IPS-20b (cell line): ENCODE measurements around the gene RGS12.

Experiments used
- H3K27ac ChIP-seq: one replicate; pipeline ENCODE4 v1.5.1; 2013; ENCODE audit warnings: low read length
- H3K27me3 ChIP-seq: 2 replicates; pipeline ENCODE4 v1.6.1; 2013; ENCODE audit warnings: mild to moderate bottlenecking, low read length, inconsistent platforms; ENCODE audit not compliant: insufficient read depth
- H3K36me3 ChIP-seq: 2 replicates; pipeline ENCODE4 v1.6.1; 2013; ENCODE audit warnings: low read depth, mild to moderate bottlenecking, inconsistent platforms, low read length, moderate library complexity; ENCODE audit not compliant: insufficient read depth
- H3K4me1 ChIP-seq: 2 replicates; pipeline ENCODE4 v1.6.1; 2013; ENCODE audit warnings: mild to moderate bottlenecking, control low read depth, inconsistent platforms, low read length, moderate library complexity; ENCODE audit not compliant: insufficient read depth
- H3K4me3 ChIP-seq: 2 replicates; pipeline ENCODE4 v1.5.1; 2013; ENCODE audit warnings: mild to moderate bottlenecking, low read length, inconsistent platforms
- H3K9ac ChIP-seq: 2 replicates; pipeline ENCODE4 v1.6.1; 2013; ENCODE audit warnings: low read depth, mild to moderate bottlenecking, inconsistent platforms, low read length, moderate library complexity
- H3K9me3 ChIP-seq: 2 replicates; pipeline ENCODE4 v1.6.1; 2013; ENCODE audit warnings: mild to moderate bottlenecking, low read depth, low read length, inconsistent platforms; ENCODE audit not compliant: insufficient read depth

The RGS12 gene

DNA sequence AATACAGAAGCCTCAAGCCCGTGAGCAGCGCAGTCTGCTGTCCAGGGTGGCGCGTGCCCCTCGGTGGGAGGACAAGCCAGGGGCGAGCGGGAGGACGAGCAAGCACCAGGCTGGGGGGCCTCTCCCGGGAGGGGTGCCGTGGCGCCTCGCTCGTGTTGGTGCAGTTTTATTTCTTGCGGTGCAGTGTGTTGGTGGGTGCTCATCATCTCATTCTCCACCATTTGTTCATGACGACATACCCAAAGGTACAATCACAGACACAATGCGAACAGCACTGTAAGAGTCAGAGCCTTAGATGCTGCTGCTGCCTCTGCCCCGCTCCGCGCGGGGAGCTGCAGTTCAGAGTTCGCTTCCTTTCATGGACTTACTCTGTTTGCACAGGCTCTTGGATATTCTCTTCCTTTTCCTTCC lies 30.3 kb downstream of the RGS12 start:
- H3K9ac ChIP-seq = no peak overlapping the region
- H3K4me1 ChIP-seq = no peaks in the 10 kb centered on the region; the same call in 1 of the 2 replicates
- no peaks in the 10 kb centered on the region for H3K27me3 ChIP-seq
- no peaks in the 10 kb centered on the region for H3K9me3 ChIP-seq
- no peaks in the 10 kb centered on the region for H3K36me3 ChIP-seq
- H3K4me3 ChIP-seq = no peak overlapping the region
- no peak overlapping the region for H3K27ac ChIP-seq

DNA sequence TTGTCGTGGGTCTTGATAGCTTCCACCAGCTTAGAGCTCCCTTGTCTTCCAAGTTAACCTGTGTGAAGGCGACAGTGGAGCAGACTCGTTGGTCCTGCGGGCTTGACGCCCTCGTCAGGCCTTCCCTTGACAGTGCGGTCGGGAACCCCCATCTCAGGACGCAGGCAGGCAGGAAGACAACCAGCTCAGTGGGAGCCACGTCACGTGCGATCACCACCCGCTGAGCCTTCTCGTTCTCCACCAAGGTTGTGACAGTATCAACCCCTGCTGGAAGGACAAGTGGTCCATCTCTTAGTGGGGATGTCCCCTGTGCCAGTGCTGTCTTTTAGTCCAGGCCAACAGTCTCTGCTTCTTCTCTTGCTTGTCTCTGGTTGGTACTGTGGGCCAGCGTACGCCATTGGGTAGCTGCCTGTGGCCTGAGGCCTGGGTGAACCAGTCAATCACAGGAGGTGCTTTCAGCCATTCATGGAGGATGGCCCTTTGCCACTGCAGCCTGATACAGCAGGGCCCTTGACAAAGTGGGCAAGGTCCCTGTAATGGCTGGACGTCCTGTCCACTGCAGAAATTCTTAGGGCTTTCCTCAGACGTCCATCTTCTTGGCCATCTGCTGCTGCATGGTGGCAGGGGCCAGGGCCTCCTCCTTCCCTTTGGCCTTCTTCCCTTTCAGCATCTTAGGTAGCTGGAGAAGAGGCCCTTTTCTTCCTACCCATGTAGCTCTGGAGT lies 31.4 kb downstream of the RGS12 start:
- Histone ChIP-seq H3K27ac (no peak overlapping the region), H3K9me3 (no peaks in the 10 kb centered on the region), H3K4me3 (no peak overlapping the region), H3K27me3 (no peaks in the 10 kb centered on the region), H3K36me3 (no peaks in the 10 kb centered on the region), H3K9ac (no peak overlapping the region), H3K4me1 (no peaks in the 10 kb centered on the region; the same call in 1 of the 2 replicates)

DNA sequence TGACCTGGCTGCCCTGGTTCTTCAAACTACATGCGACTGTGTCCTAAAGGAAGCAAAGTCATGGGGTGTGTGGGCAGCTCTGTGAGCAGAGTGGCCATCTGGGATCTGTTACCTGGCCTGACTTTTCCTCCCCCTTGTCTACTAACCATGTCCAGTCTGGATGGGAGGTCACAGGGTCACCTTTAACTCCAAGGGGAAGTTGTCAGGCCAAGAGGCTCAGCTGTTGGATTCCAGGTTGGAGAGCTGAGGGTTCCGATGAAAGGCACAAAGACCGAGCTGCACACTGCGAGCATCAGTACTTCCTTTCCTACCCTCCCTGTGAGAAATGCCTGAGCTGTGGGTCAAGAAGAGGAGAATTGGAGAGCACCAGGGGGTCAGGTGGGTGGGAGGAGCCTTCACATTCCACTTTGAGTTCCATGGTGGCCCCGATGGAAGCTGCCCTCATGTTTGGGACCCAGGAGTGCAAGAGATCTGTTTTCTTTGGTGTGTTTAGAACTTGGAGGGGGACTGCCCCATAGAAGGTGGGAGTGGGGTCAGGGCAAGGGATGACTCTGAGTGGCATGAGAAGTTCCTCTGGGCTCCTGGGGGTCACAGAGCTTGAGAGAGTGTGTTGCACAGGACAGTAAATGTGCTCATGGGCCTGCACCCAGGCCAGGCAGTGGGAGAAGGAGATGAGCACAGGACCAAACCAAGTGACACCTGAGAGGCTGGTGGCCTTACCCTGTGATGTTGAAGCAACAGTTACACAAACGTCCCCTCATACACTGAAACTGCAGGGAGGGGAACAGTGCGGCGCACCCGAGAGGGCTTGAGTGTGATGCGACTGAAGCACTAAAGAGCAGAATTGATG lies 36.2 kb downstream of the RGS12 start:
- no peaks in the 10 kb centered on the region for H3K9me3 ChIP-seq
- no peak overlapping the region for H3K4me3 ChIP-seq
- H3K27ac ChIP-seq = no peak overlapping the region
- no peaks in the 10 kb centered on the region for H3K36me3 ChIP-seq
- H3K4me1 ChIP-seq = no peaks in the 10 kb centered on the region; the same call in 1 of the 2 replicates
- no peaks in the 10 kb centered on the region for H3K27me3 ChIP-seq
- H3K9ac ChIP-seq = no peak overlapping the region

DNA sequence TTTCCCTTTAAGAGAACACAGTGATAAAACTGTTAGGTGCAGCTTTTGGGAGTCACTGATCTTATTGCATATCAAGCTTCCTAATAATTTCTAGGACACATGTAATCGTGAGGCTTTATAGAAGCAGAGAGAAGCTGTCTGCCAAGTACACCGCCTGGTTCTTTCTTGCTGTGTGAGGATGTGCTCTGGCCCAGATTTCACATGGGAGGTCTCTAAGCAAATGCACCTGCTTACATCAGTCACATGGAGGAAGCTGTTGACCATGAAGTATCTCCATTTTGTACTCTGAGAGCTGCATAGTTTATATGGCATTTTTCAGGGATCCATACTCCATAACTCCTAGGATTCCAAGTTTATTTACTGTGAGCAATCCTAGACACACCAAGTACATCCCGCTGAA lies 37.1 kb downstream of the RGS12 start:
- no peaks in the 10 kb centered on the region for H3K9me3 ChIP-seq
- no peak overlapping the region for H3K4me3 ChIP-seq
- no peaks in the 10 kb centered on the region for H3K4me1 ChIP-seq
- H3K27ac ChIP-seq = no peak overlapping the region
- no peaks in the 10 kb centered on the region for H3K36me3 ChIP-seq
- H3K27me3 ChIP-seq = no peaks in the 10 kb centered on the region
- H3K9ac ChIP-seq = no peak overlapping the region

DNA sequence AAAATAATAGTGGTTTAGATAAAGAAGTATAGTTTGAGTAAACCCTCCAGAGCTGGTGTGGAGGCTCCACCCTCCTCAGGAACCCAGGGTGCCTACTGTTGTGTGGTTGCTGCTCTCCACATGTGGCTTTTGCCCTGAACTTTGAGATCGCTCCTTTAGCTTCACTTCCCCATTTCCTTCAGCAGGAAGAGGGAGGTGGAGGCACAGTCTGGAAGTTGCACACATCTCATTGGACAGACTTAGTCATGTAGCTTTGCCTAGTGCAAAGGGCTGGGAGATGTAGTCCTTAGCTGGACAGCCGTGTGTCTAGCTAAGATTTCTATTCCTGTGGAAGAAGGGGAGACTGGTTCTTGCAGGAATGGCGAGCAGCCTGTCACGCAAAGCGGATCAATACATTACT lies 37.9 kb downstream of the RGS12 start:
- Histone ChIP-seq H3K9me3 (no peaks in the 10 kb centered on the region), H3K4me3 (no peak overlapping the region), H3K4me1 (no peaks in the 10 kb centered on the region)

DNA sequence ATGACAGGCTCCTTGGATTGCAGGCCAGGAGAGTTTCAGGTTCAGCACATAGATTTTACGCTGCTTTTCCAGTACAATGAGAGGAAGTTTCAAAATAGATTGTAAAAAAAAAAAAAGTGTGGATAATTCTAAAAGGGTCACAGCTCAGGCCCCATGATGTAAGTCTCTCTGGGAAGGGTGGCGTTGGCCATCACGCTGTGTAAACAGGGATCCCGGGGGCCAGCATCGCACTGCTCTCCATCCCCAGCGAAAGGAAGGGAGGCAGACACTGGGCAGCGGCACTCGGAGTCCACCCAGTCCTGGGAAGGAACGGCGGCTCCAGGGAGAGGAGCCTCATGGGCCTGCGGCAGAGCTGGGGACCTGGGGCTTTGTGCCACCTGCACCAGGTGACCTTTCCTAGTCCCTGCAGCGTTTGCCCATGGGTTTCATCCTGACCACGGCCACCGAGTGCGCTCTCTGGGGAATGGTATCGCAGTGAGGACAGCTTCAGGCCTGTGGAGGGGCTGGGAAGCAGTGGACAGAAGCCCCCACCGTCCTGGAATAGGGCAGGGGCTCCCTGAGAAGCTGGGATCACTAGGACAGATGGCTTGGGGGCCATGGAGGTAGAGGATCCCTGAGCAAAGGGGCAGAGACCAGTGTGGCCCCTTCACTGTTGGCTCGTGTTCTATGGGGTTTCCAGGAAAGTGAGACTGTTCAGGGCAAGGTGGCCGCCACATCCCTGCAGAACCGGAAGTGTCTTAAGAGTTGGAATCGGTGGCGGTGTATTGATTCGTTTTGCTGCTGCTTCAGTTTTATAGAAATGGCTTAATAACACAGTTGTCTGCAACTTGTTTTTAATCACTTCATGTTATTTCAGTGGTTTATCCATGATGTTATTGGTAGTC lies 38.9 kb downstream of the RGS12 start:
- Histone ChIP-seq H3K9me3 (no peaks in the 10 kb centered on the region), H3K27me3 (no peaks in the 10 kb centered on the region), H3K4me1 (no peaks in the 10 kb centered on the region)

More for the DNA sequence above, 37.9 kb downstream of the RGS12 start:
- Histone ChIP-seq H3K27me3 (no peaks in the 10 kb centered on the region), H3K36me3 (no peaks in the 10 kb centered on the region), H3K27ac (no peak overlapping the region), H3K9ac (no peak overlapping the region)

DNA sequence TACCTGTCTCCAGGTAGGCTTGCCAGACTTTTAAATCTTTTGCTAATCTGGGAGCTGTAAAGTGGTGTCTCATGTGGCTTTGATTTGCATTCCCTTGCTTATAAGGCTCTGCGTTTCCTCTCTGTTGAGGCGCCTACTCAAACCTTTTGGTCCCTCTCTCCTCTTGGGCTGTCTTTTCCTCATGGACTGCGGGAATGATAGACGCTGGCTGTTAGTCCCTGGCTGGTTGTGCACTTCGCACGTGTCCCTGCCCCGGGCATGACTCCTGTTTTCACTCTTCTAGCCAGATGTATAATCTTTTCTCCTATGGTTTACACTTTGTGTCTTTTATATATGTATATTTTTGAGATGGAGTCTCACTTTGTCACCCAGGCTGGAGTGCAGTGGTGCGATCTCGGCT lies 39.7 kb downstream of the RGS12 start:
- H3K27me3 ChIP-seq = no peaks in the 10 kb centered on the region
- no peaks in the 10 kb centered on the region for H3K36me3 ChIP-seq
- H3K27ac ChIP-seq = no peak overlapping the region
- no peak overlapping the region for H3K9ac ChIP-seq
- no peaks in the 10 kb centered on the region for H3K4me1 ChIP-seq
- H3K4me3 ChIP-seq = no peak overlapping the region
- H3K9me3 ChIP-seq = no peaks in the 10 kb centered on the region

More for the DNA sequence above, 38.9 kb downstream of the RGS12 start:
- Histone ChIP-seq H3K4me3 (no peak overlapping the region), H3K9ac (no peak overlapping the region), H3K36me3 (no peaks in the 10 kb centered on the region), H3K27ac (no peak overlapping the region)

DNA sequence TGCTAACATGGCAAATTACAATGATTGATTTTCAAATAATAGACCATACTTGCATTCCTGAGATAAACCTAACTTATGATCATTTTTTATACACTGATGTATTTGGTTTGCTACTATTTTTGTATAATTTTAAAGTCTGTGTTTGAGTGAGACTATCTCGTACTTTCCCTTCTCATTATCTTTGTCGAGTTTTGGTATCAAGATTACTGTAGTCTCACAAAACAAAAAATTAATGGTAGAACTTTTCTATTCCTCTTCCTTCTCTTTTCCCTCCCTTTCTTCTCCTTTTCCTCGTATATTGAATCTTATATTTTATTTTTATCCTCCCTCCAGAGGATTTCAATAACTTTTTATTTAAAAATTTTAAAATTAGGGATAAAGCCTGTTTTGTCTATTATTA lies 41.5 kb downstream of the RGS12 start:
- H3K27me3 ChIP-seq = no peaks in the 10 kb centered on the region
- H3K27ac ChIP-seq = no peak overlapping the region
- no peak overlapping the region for H3K4me3 ChIP-seq
- no peaks in the 10 kb centered on the region for H3K36me3 ChIP-seq
- no peaks in the 10 kb centered on the region for H3K9me3 ChIP-seq
- H3K9ac ChIP-seq = no peak overlapping the region
- no peaks in the 10 kb centered on the region for H3K4me1 ChIP-seq

DNA sequence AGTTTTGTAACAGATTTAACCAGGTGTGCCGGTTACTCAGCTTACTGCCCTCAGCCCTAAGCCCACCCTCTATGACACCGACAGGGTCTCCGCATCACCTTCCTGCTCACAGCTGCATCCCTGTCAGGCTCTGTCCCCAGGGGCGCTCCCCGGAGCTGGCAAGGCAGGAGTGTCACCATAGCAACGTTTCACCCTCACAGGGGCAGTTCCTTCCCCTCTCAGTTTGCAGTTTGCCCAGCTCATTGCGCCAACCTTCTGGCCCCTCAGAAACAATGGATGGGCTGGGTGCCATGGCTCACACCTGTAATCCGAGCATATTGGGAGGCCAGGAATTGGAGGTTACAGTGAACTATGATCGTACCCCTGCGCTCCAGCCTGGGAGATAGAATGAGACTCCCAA lies 42.6 kb downstream of the RGS12 start:
- no peaks in the 10 kb centered on the region for H3K36me3 ChIP-seq
- no peaks in the 10 kb centered on the region for H3K27me3 ChIP-seq
- H3K9me3 ChIP-seq = no peaks in the 10 kb centered on the region
- no peak overlapping the region for H3K27ac ChIP-seq
- no peaks in the 10 kb centered on the region for H3K4me1 ChIP-seq
- no peak overlapping the region for H3K4me3 ChIP-seq
- H3K9ac ChIP-seq = no peak overlapping the region

DNA sequence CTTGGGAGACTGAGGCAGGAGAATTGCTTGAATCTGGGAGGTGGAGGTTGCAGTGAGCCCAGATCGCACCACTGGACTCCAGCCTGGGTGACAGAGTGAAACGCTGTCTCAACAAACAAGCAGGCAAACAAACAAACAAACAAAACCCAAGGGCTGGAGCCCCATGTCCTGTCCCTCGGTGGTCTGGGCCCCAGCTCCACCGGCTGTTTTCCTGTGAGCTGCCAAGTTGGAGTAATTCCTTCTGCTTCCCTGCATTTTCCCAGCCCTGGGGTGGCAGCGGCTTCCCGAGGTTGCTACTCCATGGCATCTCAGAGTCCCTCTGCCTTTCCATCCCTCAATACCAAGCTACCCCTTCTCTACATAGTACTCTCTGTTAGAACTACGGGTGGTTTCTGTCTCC lies 43.2 kb downstream of the RGS12 start:
- no peaks in the 10 kb centered on the region for H3K9me3 ChIP-seq

More for the DNA sequence above, 43.2 kb downstream of the RGS12 start:
- H3K36me3 ChIP-seq = no peaks in the 10 kb centered on the region
- no peak overlapping the region for H3K4me3 ChIP-seq
- H3K9ac ChIP-seq = no peak overlapping the region
- H3K4me1 ChIP-seq = no peaks in the 10 kb centered on the region
- no peaks in the 10 kb centered on the region for H3K27me3 ChIP-seq
- no peak overlapping the region for H3K27ac ChIP-seq
